ENCODE results near the gene TMEM63A.

GRCh38 chr1:225883616-225884265 lies 1.6 kb upstream of the TMEM63A start:
- TF ChIP-seq CTCF (IDR thresholded peaks at IDR 0.05) (no peak), POLR2A (IDR thresholded peaks at IDR 0.05) (no peak)

All from uterus (tissue), 2 donors.